Aorta (tissue), 5 donors: ENCODE data around the gene NCBP2L. TPM values are rescaled to one million over a fixed set of nuclear protein-coding genes. Genes with fewer than 3 reads are reported as not detected.

ENCODE experiments used
- ATAC-seq: fragments of 200-7000 bp; cut with Tn5 transposase; one replicate; pipeline ENCODE4 v1.9.1; 2022; ENCODE audit warnings: moderate library complexity; ENCODE audit not compliant: low FRiP score
- DNase-seq, 2 donors: peaks; one replicate each; pipeline ENCODE4 v3.0.0-alpha.2; 2020
- H3K27ac ChIP-seq, 2 donors: one replicate each; pipeline ENCODE4 v1.5.1; 2013; ENCODE audit warnings: low read length in 2 of 2, mild to moderate bottlenecking in 2 of 2, moderate library complexity in 2 of 2, control low read depth in 1 of 2, inconsistent platforms in 1 of 2, low read depth in 1 of 2
- H3K27me3 ChIP-seq, 2 donors: one replicate each; pipeline ENCODE4 v1.6.1; 2013; ENCODE audit warnings: control low read depth in 1 of 2, low read length in 1 of 2, mild to moderate bottlenecking in 1 of 2, moderate library complexity in 1 of 2; ENCODE audit not compliant: insufficient read depth in 2 of 2, control insufficient read depth in 1 of 2
- H3K36me3 ChIP-seq, 2 donors: one replicate each; pipeline ENCODE4 v1.6.1; 2013; ENCODE audit warnings: control low read depth in 1 of 2, low read length in 1 of 2, mild to moderate bottlenecking in 1 of 2; ENCODE audit not compliant: insufficient read depth in 2 of 2, control insufficient read depth in 1 of 2
- H3K4me1 ChIP-seq, 2 donors: one replicate each; pipeline ENCODE4 v1.6.1; 2013; ENCODE audit warnings: low read length in 2 of 2, control low read depth in 1 of 2, mild to moderate bottlenecking in 1 of 2, moderate library complexity in 1 of 2; ENCODE audit not compliant: insufficient read depth in 2 of 2, control insufficient read depth in 1 of 2
- H3K4me3 ChIP-seq, 2 donors: one replicate each; pipeline ENCODE4 v1.5.1; 2013; ENCODE audit warnings: low read length in 2 of 2, control low read depth in 1 of 2, mild to moderate bottlenecking in 1 of 2
- H3K9me3 ChIP-seq: one replicate; pipeline ENCODE4 v1.6.1; 2013; ENCODE audit warnings: mild to moderate bottlenecking, low read length; ENCODE audit not compliant: control insufficient read depth
- WGBS, 2 donors: extraction: QIAGEN DNeasy Blood & Tissue Kit; methylation state at CpG; one replicate each; pipeline ENCODE4 v1.1.7; 2013; 5-methylcytosine and 5-hydroxymethylcytosine counted together
- intact Hi-C, 2 donors: fragments of 100-400 bp; cut with DNase I; formaldehyde crosslinking; loops; one replicate each; pipeline versions ENCODE4 v1.14.2 to v1.15.0; 2022
- polyA plus RNA-seq, 2 donors: library from polyadenylated mRNA; stranded (reverse); fragments of 200-250 nt; gene quantifications; one replicate each; pipeline ENCODE4 v1.2.3, GENCODE V29; 2013
- total RNA-seq, 2 donors: library from RNA; stranded (reverse); fragmentation: NEBNext Ultra II Directional; extraction: Animal tissue kit (Norgen Biotek cat#: 25700); gene quantifications; one replicate each; pipeline ENCODE4 v1.2.1, GENCODE V29; 2021
- donor health status: healthy with polysubstance abuse.
- donor health status: Bipolar disorder and iron deficiency.
- donor health status: DM: no; HTN: no; CAD: no.
- donor health status: DM: no; HTN: no; CAD: no.
- donor health status: DM: yes; HTN: yes; CAD: no.

Gene NCBP2L
- total and polyA plus RNA-seq, 4 donors, result not detected

GRCh38 chrX:107763647-107764046, 13.9 kb upstream of the NCBP2L start:
- no peaks in the 10 kb centered on the region for H3K4me1 ChIP-seq
- no peaks in the 10 kb centered on the region for H3K9me3 ChIP-seq
- WGBS, 2 donors, result 94 to 100% methylated on average over 1 of the region's 1 CpG
- no peak overlapping the region for H3K27ac ChIP-seq
- DNase-seq (no peak), ATAC-seq (no peak)
- intact Hi-C loops, result no loop called here
- H3K27me3 ChIP-seq, result no peaks in the 10 kb centered on the region
- H3K4me3 ChIP-seq, result no peak overlapping the region
- no peaks in the 10 kb centered on the region for H3K36me3 ChIP-seq

GRCh38 chrX:107764845-107765608, 12.5 kb upstream of the NCBP2L start:
- no peak overlapping the region for H3K27ac ChIP-seq
- no peak overlapping the region for H3K4me3 ChIP-seq
- DNase-seq (no peak), ATAC-seq (no peak)
- no peaks in the 10 kb centered on the region for H3K4me1 ChIP-seq
- H3K36me3 ChIP-seq, result no peaks in the 10 kb centered on the region
- H3K27me3 ChIP-seq, result no peaks in the 10 kb centered on the region
- H3K9me3 ChIP-seq, result no peaks in the 10 kb centered on the region
- intact Hi-C loops, result no loop called here
- WGBS, 2 donors, result 78 to 95% methylated on average over 11 of the region's 11 CpGs

GRCh38 chrX:107766470-107767150, 10.9 kb upstream of the NCBP2L start:
- H3K27ac ChIP-seq, result no peak overlapping the region
- ATAC-seq (peak; percentile 73), DNase-seq (peak in 1 of 2 donors; percentile 76)
- H3K4me1 ChIP-seq, result no peaks in the 10 kb centered on the region
- H3K9me3 ChIP-seq, result no peaks in the 10 kb centered on the region
- WGBS, 2 donors, result 78 to 88% methylated on average over 8 of the region's 8 CpGs
- no peaks in the 10 kb centered on the region for H3K27me3 ChIP-seq
- intact Hi-C loops, result no loop called here
- H3K4me3 ChIP-seq, result no peak overlapping the region
- H3K36me3 ChIP-seq, result no peaks in the 10 kb centered on the region

GRCh38 chrX:107768051-107768450, 9.5 kb upstream of the NCBP2L start:
- Histone ChIP-seq H3K9me3 (no peaks in the 10 kb centered on the region), H3K36me3 (no peaks in the 10 kb centered on the region), H3K27me3 (no peaks in the 10 kb centered on the region), H3K4me1 (peaks cover 0 to 2% of the 10 kb centered on the region in 2 donors), H3K4me3 (no peak overlapping the region), H3K27ac (no peak overlapping the region)
- ATAC-seq (no peak), DNase-seq (no peak)
- 81 to 99% methylated on average over 3 of the region's 3 CpGs for WGBS, 2 donors
- intact Hi-C loops, result no loop called here

- intact Hi-C loops, result no loop called here
- no peak for DNase-seq
- Histone ChIP-seq H3K4me3 (no peak overlapping the region), H3K9me3 (no peaks in the 10 kb centered on the region), H3K27ac (no peak overlapping the region), H3K27me3 (no peaks in the 10 kb centered on the region), H3K36me3 (no peaks in the 10 kb centered on the region), H3K4me1 (peaks cover 0 to 2% of the 10 kb centered on the region in 2 donors)
- 85 to 96% methylated on average over 7 of the region's 7 CpGs for WGBS, 2 donors
- no peak for ATAC-seq
These were observed 7.8 kb upstream of the NCBP2L start for GRCh38 chrX:107769581-107770317.

GRCh38 chrX:107773206-107773605, 4.3 kb upstream of the NCBP2L start:
- H3K9me3 ChIP-seq, result no peaks in the 10 kb centered on the region
- no peak overlapping the region for H3K27ac ChIP-seq
- no peak for ATAC-seq
- no peak for DNase-seq
- intact Hi-C loops, result no loop called here
- H3K36me3 ChIP-seq, result no peaks in the 10 kb centered on the region
- no peak overlapping the region for H3K4me3 ChIP-seq
- peaks cover 0 to 2% of the 10 kb centered on the region in 2 donors for H3K4me1 ChIP-seq
- no peaks in the 10 kb centered on the region for H3K27me3 ChIP-seq
- WGBS, 2 donors, result 69 to 95% methylated on average over 8 of the region's 8 CpGs

GRCh38 chrX:107773906-107774435, 3.6 kb upstream of the NCBP2L start:
- Histone ChIP-seq H3K4me3 (no peak overlapping the region), H3K27ac (no peak overlapping the region), H3K4me1 (peaks cover 0 to 2% of the 10 kb centered on the region in 2 donors), H3K36me3 (no peaks in the 10 kb centered on the region), H3K27me3 (no peaks in the 10 kb centered on the region), H3K9me3 (no peaks in the 10 kb centered on the region)
- 78 to 95% methylated on average over 9 of the region's 9 CpGs for WGBS, 2 donors
- DNase-seq, result no peak
- intact Hi-C loops, result loop anchor here in 1 of 2 donors (2.0 kb wide), 1 partner anchor 55 kb away; no protein-coding TSS in a partner anchor
- ATAC-seq, result no peak

- intact Hi-C loops, result loop anchor here (2.0 to 5.0 kb wide), 3 partner anchors 56 to 118 kb away; no protein-coding TSS in a partner anchor
- ATAC-seq (no peak), DNase-seq (no peak)
- Histone ChIP-seq H3K27ac (no peak overlapping the region), H3K4me1 (peaks cover 0 to 2% of the 10 kb centered on the region in 2 donors), H3K4me3 (peak overlapping the region; percentile 27), H3K36me3 (no peaks in the 10 kb centered on the region), H3K27me3 (no peaks in the 10 kb centered on the region), H3K9me3 (no peaks in the 10 kb centered on the region)
- 13 to 37% methylated on average over 38 to 40 of the region's 40 CpGs for WGBS, 2 donors
These were observed 2.4 kb upstream of the NCBP2L start for GRCh38 chrX:107775000-107775733.
